ENCODE results near the gene PTCD3.

GRCh38 chr2:86097114-86097896, 8.7 kb upstream of the PTCD3 start:
- TF ChIP-seq CTCF (IDR thresholded peaks at IDR 0.05) (no peak), POLR2AphosphoS5 (IDR thresholded peaks at IDR 0.05) (no peak), POLR2A (IDR thresholded peaks at IDR 0.05) (no peak)

Data from prostate gland (tissue), 2 donors.